GM19463 (cell line): Measurements from ENCODE around the gene STXBP1.

ENCODE experiments used
- ATAC-seq: cut with Tn5 transposase; IDR thresholded peaks from one replicate; pipeline ENCODE4 v1.9.1; 2021; ENCODE audit warnings: mild to moderate bottlenecking, moderate library complexity; ENCODE audit not compliant: unreplicated experiment

Gene STXBP1

GRCh38 chr9:127686461-127687393 is 74.7 kb downstream of the STXBP1 start:
- ATAC-seq = no peak

- ATAC-seq = no peak
Measured at GRCh38 chr9:127689329-127690000, 77.4 kb downstream of the STXBP1 start.

- no peak for ATAC-seq
Measured at GRCh38 chr9:127690735-127691134, 78.7 kb downstream of the STXBP1 start.

GRCh38 chr9:127692071-127692470 is 80.0 kb downstream of the STXBP1 start:
- ATAC-seq = no peak

- no peak for ATAC-seq
Measured at GRCh38 chr9:127693143-127693542, 81.1 kb downstream of the STXBP1 start.

GRCh38 chr9:127693697-127694096 is 81.6 kb downstream of the STXBP1 start:
- no peak for ATAC-seq

GRCh38 chr9:127694890-127695720 is 83.0 kb downstream of the STXBP1 start:
- ATAC-seq = no peak

- ATAC-seq = no peak
Measured at GRCh38 chr9:127697575-127697974, 85.5 kb downstream of the STXBP1 start.

GRCh38 chr9:127698386-127698785 is 86.3 kb downstream of the STXBP1 start:
- ATAC-seq = no peak

- peak; percentile 88 for ATAC-seq
Measured at GRCh38 chr9:127698985-127699670, 87.1 kb downstream of the STXBP1 start.

- ATAC-seq = no peak
Measured at GRCh38 chr9:127700140-127700539, 88.1 kb downstream of the STXBP1 start.

- no peak for ATAC-seq
Measured at GRCh38 chr9:127700594-127701255, 88.6 kb downstream of the STXBP1 start.

GRCh38 chr9:127703289-127703946 is 91.3 kb downstream of the STXBP1 start:
- no peak for ATAC-seq

- no peak for ATAC-seq
Measured at GRCh38 chr9:127705577-127706379, 93.7 kb downstream of the STXBP1 start.

- ATAC-seq = no peak
Measured at GRCh38 chr9:127706836-127707241, 94.8 kb downstream of the STXBP1 start, which contains the start of gene CFAP157. Gene CFAP157, plus strand, starts transcription at chr9:127706988. Its CDS starts 44 bp downstream, at chr9:127707032.

GRCh38 chr9:127707766-127708165 is 95.7 kb downstream of the STXBP1 start:
- ATAC-seq = no peak

- ATAC-seq = no peak
Measured at GRCh38 chr9:127708952-127709587, 97.0 kb downstream of the STXBP1 start.

- no peak for ATAC-seq
Measured at GRCh38 chr9:127710204-127710783, 98.2 kb downstream of the STXBP1 start.
